ENCODE measurements around the gene FHL2.

The FHL2 gene

GRCh38 chr2:105397025-105397722, 1.7 kb downstream of the FHL2 start:
- DNase-seq (ENCODE audit: low spot score): peak; percentile 50

- peak; percentile 86 for DNase-seq (ENCODE audit: low spot score)
These were observed 2.4 kb downstream of the FHL2 start for GRCh38 chr2:105396254-105397024.

DNA sequence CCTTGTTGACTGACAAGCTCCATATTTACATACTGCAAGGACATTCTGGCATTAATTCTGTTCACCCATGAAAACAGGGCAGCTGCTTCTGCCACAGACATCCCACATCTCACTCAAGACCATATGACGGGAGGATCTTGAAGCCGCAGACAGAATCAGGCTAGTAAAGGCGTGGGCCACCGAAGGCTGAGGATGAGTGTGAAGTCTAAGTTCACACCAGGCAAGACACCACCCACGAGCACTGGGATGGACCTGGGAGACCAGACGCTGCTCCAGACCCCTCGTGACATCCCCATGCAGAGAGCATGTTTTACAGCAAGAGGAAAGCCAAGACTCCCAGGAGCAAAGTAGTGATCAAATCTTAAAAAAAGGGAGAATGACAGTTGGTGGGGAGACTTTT, 3.2 kb downstream of the FHL2 start:
- DNase-seq (ENCODE audit: low spot score): no peak

DNA sequence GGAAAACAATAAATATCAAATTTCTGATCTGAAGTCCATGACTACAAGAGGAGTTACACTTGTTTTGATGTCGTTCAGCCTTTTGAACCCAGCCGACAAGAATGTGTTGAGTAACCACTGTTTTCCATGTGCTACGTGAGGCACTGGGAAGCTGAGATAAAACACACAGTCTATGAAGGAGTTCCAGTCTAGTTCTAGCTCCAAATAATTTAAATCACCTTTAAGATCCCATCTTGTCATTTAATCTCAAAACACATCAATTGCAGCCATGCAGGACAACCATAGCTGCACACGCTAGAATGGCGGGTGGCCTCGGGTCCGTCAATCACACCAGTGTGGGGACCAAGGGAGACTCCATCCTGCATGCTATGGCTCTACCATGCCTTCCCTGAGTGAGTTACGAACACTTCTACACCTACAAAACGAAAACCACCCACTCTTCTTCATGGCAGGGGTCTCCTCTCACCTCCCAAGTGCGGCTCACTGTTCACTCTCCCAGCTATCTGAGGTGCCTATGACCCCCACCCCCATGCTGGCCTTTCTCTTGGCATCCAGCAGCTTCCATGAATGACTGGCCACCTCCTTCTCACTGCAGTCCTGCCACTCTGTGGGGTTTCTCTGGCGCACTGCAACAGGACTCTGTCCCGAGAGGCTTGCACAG, 3.8 kb downstream of the FHL2 start:
- no peak for DNase-seq (ENCODE audit: low spot score)

DNA sequence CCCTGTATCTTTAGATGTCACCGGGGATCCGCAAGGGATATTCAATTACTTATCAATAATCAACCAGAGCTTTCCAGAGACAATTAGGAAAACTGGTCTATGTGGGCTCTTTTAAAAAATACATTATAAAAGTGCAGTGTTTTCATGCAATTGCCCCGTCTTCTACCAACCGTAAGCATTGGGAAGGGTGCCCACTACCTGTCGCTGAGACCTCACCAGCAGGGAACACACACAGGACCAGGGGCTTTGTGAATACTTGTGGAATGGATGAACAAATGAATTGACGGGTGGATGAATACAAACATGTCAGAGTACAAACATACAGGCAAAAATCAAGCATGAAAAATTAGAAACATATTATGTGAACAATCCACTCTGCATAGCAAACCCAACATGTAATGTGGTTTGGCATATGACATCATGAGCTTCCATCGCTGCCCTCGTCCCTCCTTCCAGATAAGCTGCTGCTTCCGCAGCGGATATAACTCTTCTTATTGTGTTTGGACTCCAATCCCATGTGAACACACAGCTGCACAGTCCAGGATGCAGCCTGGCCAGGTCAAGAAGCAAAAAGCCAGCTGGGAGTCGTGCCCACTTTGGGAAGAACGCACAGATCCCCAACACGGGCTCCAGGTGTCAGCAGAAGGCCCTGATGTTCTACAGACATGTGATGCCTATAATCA, 5.3 kb downstream of the FHL2 start:
- DNase-seq (ENCODE audit: low spot score): no peak

DNA sequence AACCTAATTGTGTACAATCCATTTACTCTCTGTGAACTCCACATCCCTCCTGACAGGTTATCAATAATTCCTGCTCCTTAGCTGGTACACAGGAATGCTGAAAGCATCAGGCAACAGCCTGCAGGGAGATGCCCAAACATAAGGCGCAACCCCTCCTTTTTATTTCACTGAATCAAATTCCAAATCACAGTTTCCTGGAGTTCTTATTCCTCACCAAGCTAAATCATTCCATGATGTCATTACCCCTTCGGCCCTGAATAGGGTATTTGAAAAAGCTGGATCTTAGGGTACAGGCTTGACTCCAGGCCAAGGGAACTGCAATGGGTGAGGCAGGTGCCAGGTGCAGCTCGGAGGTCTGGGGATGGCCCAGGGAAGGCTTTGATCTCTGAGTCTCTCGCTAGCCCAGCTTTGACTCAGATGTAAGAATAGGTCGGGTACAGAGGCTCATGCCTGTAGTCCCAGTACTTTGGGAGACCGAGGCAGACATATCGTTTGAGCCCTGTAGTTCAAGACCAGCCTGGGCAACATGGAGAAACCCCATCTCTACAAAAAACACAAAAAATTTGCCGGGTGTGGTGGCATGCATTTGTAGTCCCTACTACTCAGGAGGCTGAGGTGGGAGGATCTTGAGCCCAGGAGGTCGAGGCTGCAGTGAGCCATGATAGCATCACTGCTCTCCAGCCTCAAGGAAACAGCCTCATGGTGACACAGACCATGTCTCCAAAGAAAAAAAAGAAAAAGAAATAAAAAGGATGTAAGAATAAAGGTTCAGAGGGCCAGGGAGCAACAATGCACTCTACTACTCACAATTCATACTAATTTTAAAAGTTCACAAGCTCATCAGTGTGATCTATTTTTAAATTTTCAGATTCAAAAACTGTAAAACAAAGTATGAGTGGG, 6.8 kb downstream of the FHL2 start:
- DNase-seq (ENCODE audit: low spot score): no peak

DNA sequence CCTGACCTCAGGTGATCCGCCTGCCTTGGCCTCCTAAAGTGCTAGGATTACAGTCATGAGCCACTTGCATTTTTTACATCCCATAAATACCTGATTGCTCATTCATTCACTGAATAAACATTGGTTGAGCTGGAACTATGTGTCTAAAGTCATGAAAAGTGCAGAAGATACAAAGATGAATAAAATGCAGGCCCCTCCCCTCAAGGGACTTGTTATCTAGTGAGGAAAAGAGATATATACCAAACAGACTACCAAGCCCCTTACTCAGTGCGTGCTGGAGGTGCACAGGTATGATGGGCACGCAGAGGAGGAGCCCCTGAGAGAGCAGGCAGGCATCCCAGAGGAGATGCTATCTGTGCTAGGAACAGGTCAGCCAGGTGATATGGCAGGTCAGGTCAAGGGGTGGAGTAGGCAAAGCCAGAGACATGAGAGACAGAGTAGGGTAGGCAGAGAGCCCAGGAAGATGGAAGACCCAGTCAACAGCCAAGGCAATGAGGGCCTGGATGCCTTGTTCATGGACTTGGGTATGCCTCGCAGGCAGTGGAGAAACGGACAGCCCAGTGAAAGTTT, 7.7 kb downstream of the FHL2 start:
- DNase-seq (ENCODE audit: low spot score): no peak

GRCh38 chr2:105390454-105390853, 8.4 kb downstream of the FHL2 start:
- DNase-seq (ENCODE audit: low spot score): no peak

DNA sequence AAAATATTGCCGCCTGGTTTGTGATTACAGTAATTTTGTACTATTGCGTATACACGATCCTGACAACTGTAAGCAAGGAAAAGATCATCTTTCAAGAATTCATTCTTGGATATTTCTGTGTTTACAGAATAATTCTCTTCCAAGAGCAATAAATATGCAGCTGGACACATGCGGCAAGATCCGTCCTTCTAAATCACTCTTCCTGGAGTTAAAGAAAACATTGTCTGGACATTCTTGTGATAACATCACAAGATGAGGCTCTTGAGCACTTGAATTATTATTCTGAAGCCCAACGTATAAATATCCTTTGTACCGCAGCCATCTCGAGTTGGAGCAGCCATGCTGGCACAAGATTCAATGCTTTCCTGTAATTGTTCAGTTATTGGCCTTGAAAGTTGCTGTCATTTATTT, 9.9 kb downstream of the FHL2 start:
- DNase-seq (ENCODE audit: low spot score): no peak

- DNase-seq (ENCODE audit: low spot score): no peak
These were observed 11.6 kb downstream of the FHL2 start for GRCh38 chr2:105387225-105387624.

- peak; percentile 80 for DNase-seq (ENCODE audit: low spot score)
These were observed 12.9 kb downstream of the FHL2 start for GRCh38 chr2:105385731-105386540.

GRCh38 chr2:105384861-105385260, 14.0 kb downstream of the FHL2 start:
- DNase-seq (ENCODE audit: low spot score): no peak

GRCh38 chr2:105384216-105384615, 14.6 kb downstream of the FHL2 start:
- no peak for DNase-seq (ENCODE audit: low spot score)

DNA sequence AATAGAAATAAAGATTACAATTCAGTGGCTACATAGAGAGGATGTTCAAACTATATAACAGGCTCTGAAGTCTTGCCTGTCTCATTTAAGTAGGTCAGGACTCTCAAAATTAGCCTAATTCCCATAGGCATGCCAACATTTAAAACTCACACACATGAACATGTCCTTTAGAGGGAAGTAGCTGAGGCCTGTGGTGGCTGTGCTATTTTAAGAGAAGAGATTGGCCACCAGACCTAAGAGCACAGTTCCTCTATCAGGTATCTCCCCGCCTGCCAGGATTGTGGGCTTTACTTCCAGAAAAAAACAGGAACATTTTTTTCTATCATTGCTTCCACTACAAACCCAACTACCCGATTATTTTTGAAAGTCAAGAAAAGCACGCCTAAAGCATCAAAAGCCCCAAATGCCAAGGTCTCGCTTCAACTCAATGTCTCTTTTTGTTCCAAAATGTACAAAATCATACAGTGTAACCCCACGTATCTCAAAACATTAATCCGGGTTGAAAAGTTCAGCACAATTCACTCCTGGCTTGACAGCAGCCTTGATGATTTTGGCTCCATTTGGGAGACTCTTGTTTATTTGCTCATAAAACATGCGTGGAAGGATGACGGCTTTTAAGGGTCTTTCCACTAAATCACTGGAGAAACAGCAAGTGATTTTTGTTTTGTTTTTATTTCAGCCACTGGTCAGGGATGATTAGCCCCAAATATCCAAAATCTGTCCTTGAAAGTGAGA, 15.3 kb downstream of the FHL2 start:
- no peak for DNase-seq (ENCODE audit: low spot score)

GRCh38 chr2:105382177-105382576, 16.7 kb downstream of the FHL2 start:
- DNase-seq (ENCODE audit: low spot score): no peak

DNA sequence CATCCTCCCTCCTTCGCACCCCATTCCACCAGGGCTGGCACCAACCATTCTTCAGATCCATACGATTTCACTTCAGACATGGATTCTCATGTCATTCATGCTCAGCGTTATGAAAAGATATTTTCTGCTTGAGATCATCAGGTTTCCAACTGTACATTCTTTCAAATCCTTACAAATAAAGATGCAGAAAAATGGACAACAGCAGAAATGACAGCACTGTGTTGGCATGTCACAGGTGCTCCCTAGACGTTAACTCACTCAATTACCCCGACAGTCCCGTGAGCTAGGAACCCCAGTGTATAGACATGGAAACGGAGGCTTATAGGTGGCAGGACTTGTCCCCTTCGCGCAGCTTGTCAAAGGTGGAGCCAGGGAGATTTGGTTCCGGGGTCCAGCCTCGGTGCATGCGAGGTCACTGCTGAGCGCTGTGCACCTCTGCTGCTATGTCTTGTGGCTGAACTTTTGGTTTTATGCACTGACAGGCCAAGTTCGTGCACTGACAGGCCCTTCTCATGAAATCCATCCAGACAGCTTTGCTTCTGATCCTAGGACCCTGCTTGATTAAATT, 17.7 kb downstream of the FHL2 start:
- DNase-seq (ENCODE audit: low spot score): no peak

GRCh38 chr2:105380432-105381100, 18.3 kb downstream of the FHL2 start:
- DNase-seq (ENCODE audit: low spot score): peak; percentile 40

DNA sequence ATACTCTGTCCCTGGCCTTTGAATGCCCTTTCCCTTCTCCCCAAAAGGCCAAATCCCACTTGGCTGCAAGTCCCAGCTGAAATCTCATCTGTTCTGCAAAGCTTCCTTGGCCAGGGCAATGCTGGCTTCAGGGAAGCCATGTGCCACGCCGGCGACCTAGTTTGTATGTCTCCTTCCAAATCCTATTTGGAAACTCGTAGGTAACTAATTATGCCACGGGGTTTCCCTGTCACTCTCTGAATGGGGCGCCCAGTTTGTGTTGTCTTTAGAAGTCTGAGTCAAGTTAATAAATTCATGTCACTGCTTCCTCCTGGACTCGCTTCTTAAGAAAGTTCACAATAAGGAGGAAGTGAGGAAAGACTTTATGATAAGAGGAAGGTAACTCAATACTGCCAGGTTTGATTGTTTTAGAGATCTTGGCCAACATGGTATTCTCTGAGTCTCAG, 19.1 kb downstream of the FHL2 start:
- DNase-seq (ENCODE audit: low spot score): no peak

Measured in hematopoietic multipotent progenitor cell treated with erythropoietin and hydrocortisone succinate and interleukin-3 and kit ligand, for 17 days (in vitro differentiated cells).